HG03469 (cell line): ENCODE data around the gene ATP8A2.
"Not testable (repeated sequence)": the region's sequence is repeated elsewhere in the genome, so short reads cannot be mapped to it uniquely, and the experiment has no call there.

Source experiments
- ATAC-seq: cut with Tn5 transposase; IDR thresholded peaks from one replicate; pipeline ENCODE4 v1.9.1; 2021; ENCODE audit warnings: mild to moderate bottlenecking, moderate library complexity, moderate number of reproducible peaks; ENCODE audit not compliant: unreplicated experiment

Gene ATP8A2

GRCh38 chr13:25371875-25372283 lies at the start of gene ATP8A2:
ATP8A2 (plus strand) TSS chr13:25371974; CDS start chr13:25372213, 239 bp downstream.
- no peak for ATAC-seq

GRCh38 chr13:25324100-25324499 lies 47.7 kb upstream of the ATP8A2 start:
- ATAC-seq = no peak

GRCh38 chr13:25329706-25330105 lies 42.1 kb upstream of the ATP8A2 start:
- no peak for ATAC-seq

- ATAC-seq = no peak
These were observed 41.2 kb upstream of the ATP8A2 start for GRCh38 chr13:25330541-25330940.

GRCh38 chr13:25335856-25336255 lies 35.9 kb upstream of the ATP8A2 start:
- ATAC-seq = no peak

- no peak for ATAC-seq
These were observed 26.2 kb upstream of the ATP8A2 start for GRCh38 chr13:25345576-25345975.

- no peak for ATAC-seq
These were observed 24.6 kb upstream of the ATP8A2 start for GRCh38 chr13:25347151-25347550.

- no peak for ATAC-seq
These were observed 20.4 kb upstream of the ATP8A2 start for GRCh38 chr13:25351404-25351803.

- ATAC-seq = no peak
These were observed 19.5 kb upstream of the ATP8A2 start for GRCh38 chr13:25352230-25352629.

GRCh38 chr13:25352806-25353205 lies 19.0 kb upstream of the ATP8A2 start:
- no peak for ATAC-seq

GRCh38 chr13:25353344-25353743 lies 18.4 kb upstream of the ATP8A2 start:
- no peak for ATAC-seq

- ATAC-seq = no peak
These were observed 17.4 kb upstream of the ATP8A2 start for GRCh38 chr13:25354377-25354776.

GRCh38 chr13:25360443-25360842 lies 11.3 kb upstream of the ATP8A2 start:
- not testable (repeated sequence) for ATAC-seq

GRCh38 chr13:25365720-25366235 lies 6.0 kb upstream of the ATP8A2 start:
- ATAC-seq = no peak

GRCh38 chr13:25371158-25371874 lies 458 bp upstream of the ATP8A2 start:
- no peak for ATAC-seq

- no peak for ATAC-seq
These were observed 709 bp downstream of the ATP8A2 start for GRCh38 chr13:25372284-25373081.

GRCh38 chr13:25375727-25376358 lies 4.1 kb downstream of the ATP8A2 start:
- no peak for ATAC-seq

GRCh38 chr13:25377244-25377962 lies 5.6 kb downstream of the ATP8A2 start:
- ATAC-seq = no peak

- ATAC-seq = no peak
These were observed 6.8 kb downstream of the ATP8A2 start for GRCh38 chr13:25378528-25378927.

- ATAC-seq = no peak
These were observed 7.2 kb downstream of the ATP8A2 start for GRCh38 chr13:25379011-25379410.

GRCh38 chr13:25380082-25380481 lies 8.3 kb downstream of the ATP8A2 start:
- ATAC-seq = no peak
